OCI-M1 (cell line): ENCODE measurements around the gene LPCAT4.
A peak's percentile ranks its signal among the peaks of the same experiment; 100 is the strongest.
"Not testable (repeated sequence)": the region's sequence is repeated elsewhere in the genome, so short reads cannot be mapped to it uniquely, and the experiment has no call there.

Source experiments
- DNase-seq: peaks from one replicate; lab custom pipeline; 2025; lab: John Stamatoyannopoulos, UW

LPCAT4 gene

DNA sequence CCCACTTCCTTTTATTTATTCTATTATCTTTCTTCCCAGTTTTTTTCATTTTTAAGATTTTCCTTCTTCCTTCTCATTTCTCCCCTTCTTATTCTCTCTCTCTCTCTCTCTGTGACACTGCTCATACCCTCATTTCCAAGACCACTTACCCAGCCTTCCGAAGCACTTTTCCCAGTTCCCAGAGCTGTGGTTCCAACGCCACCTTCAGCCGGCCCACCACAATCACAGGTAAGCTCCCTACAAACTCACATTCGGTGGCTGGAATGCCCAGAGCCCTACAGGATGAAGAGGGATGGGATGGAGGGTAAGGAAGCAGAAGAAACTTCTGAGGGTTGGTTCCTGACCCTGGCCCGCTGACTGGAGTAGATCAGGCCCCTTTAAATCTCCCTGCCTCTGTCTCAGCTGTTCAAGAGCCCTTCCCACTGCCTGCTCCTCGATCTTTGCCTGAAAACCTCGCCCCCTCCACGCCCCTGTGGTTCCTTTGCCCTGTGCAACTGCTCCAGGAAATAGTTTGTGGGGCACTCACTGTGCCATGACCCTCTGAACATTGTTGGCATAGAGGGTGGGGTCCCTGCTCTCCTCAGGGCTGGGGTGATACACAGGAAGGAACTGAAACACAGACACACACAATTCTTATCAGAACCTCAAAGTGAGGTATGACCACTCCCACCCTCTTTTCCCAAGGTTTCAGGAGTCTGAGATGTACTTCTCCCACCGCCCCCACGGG is 4.8 kb downstream of the LPCAT4 start:
- no peak for DNase-seq

DNA sequence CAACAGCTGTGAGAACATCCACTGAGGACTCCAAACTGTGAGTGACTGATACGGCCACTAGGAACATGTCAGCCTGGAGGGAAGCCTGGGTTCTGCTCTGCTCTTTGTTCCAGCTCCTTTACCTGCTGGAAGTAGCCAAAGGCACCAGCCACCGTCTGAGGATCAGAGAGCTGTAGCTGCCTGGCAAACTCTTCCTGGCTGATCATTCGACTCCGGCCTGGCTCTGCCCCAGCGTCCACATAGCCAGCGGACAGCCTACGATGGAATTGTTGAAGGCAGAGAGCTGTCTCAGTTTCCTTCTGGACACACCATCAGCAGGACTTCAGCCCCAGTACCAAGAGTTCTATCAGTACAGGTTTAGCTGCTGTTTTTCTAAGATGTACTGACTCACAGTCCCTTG is 5.7 kb downstream of the LPCAT4 start:
- DNase-seq, result no peak

DNA sequence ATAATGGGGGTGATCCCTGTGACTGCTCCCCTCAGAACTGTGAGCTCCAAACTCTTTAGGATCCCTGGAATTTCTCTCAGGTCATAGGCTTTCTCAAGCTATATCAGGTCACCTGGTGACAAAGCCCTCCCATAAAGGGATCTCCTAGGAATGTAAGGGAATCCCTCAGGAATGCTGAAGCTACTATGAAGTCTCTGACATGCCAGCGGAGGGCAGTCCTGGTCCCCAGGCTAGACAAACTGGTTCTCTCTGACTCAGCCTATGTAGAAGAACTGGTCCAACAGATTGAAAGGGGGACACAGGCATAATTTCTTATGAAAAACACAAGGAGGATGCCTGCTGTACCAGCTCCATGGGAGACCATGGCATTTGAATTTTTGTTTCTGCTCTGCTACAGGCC is 6.7 kb downstream of the LPCAT4 start:
- DNase-seq, result no peak

DNA sequence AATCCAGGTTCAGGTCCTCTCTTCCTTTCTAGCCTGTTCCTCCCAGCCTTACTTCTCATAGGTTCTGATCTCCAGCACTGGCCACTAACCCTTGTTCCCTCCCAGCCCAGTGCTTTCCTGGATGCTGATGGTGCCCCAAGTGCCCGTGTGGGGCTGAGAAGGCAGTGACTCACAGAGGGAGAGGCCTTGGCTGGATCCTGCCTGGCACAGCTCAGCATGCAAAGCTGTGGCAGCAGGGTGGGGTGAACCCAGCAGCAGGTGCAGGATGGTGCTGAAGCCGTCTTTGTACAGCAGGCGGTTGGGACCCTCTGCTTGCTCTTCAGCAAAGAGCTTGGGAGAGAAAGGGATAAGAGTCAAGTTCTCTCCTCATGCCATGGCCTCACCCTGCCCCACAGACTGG is 7.6 kb downstream of the LPCAT4 start:
- no peak for DNase-seq

DNA sequence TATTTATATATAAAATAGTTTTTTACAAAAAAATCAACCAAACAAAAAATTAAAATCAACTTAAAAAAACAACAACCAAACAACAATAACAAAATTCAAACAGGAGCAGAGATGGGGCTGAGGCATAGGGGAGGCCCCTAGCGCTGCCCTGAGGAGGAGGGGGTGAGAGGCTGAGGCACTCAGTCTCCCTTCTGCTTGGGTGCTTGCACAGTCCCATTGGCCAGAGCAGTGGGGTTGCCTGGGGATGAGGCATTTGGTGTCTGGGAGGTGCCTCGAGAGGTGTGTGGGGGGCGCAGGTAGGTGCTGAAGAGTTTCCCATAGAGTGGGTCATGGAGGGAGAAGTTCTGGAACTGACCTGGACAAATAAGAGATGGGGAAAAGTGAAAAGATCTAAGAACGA is 8.0 kb downstream of the LPCAT4 start:
- DNase-seq, result no peak

DNA sequence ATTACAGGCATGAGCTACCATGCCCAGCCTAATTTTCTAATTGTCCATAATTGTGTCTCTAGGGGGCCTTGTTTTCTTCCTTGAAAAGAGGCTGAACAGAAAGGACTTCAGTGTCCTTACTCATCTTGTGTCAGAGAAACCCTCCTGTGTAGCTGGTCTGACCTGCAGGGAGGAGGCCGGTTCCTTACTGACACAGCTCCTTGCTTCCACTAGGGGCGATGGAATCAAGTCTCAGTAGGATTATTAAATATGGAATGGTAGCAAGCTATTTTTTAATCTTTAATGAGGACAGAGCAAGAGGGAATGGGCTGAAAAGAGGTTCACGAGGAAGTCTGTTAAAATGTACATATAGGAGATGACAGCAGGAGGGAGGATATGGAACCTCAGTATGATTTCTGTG is 8.6 kb downstream of the LPCAT4 start:
- peak; percentile 9 for DNase-seq

DNA sequence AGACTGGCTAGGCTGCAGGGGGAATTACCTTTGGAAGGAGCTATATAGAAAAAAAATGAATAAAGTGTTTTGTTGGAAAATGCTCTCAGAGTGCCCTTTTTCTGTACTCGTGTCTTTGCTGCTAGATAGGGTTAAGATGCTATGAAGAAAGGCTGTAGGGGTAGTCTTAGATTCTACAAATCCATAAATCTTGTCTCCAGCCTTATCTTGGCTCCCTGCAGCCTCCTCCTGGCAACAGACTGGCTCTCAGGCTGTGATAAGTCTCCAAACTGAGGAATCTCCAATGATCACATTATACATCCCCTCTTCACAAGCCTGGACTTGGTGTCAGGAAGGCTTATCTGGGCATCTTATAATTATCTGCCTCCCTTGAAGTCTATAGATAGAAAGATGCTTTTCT is 9.3 kb downstream of the LPCAT4 start:
- no peak for DNase-seq

DNA sequence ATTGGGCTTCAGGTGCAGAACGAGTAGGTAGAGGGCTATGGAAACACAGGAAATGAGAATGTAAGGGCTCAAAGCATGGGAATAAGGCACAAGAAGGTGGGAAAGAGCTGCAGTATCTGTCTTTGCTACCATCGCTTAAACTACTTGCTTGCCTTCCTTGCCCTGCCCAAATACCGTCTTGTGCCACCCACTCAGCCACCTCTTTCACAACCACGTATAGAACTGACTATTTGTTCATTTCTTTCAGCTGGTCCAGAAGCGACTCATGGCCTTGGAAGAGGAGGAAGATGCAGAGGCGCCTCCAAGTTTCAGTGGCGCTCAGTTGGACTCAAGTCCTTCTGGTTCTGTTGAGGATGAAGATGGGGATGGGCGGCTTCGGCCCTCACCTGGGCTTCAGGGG is 11.8 kb downstream of the LPCAT4 start:
- no peak for DNase-seq

DNA sequence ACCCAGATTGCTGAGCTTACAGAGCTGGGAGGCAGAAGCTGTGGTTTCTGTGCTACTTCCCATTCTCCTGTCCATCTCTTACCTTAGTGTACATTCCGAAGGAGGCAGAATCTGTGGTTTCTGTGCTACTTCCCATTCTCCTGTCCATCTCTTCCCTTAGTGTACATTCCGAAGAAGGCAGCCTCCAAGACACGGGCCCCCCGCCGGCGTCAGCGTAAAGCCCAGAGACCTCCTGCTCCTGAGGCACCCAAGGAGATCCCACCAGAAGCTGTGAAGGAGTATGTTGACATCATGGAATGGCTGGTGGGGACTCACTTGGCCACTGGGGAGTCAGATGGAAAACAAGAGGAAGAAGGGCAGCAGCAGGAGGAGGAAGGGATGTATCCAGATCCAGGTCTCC is 12.7 kb downstream of the LPCAT4 start:
- no peak for DNase-seq

DNA sequence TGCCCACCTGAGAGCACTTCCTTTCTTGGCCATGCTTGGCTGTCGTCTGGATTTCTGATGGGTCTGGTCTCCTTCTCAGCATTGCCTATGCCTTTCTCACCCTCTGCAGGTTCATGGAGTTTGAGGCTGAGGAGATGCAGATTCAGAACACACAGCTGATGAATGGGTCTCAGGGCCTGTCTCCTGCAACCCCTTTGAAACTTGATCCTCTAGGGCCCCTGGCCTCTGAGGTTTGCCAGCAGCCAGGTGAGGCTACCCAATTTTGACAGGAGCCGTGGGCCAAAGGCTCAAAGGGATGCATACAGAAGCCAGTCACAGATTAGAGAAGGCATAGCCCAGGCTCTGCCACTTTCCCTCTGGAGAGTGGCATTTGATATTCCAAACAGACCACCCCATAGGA is 13.4 kb downstream of the LPCAT4 start:
- DNase-seq, result no peak

DNA sequence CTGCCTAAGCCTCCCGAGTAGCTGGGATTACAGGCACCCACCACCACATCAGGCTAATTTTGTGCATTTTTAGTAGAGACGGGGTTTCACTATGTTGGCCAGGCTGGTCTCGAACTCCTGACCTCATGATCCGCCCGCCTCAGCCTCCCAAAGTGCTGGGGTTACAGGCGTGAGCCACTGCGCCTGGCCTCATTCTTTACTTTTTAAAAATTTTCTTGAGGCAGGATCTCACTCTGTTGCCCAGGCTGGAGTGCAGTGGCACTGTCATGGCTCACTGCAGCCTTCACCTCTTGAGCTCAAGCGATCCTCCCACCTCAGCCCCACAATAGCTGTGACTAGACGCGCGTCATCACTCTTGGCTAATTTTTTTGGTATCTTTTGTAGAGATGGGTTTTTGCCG is 14.0 kb downstream of the LPCAT4 start:
- DNase-seq, result not testable (repeated sequence)

DNA sequence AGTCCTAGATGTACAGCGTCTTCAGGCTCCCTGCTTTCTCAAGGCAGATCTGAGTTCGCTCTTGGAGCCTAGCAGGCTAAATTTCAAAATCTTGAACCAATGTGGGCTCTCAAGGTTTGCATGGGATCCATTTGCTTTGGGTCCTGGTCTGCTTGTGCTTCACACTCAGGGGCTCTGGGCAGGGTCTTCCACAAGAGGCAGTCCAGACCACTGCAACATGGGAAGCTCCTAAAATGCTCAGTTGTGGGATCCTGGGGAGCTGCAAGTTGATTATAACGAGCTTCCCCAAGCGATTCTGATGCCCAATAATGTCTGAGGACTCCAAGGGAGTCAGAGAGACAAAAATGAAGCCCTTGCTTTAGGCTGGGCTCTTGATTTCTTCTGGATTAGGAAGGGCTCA is 17.2 kb downstream of the LPCAT4 start:
- no peak for DNase-seq

DNA sequence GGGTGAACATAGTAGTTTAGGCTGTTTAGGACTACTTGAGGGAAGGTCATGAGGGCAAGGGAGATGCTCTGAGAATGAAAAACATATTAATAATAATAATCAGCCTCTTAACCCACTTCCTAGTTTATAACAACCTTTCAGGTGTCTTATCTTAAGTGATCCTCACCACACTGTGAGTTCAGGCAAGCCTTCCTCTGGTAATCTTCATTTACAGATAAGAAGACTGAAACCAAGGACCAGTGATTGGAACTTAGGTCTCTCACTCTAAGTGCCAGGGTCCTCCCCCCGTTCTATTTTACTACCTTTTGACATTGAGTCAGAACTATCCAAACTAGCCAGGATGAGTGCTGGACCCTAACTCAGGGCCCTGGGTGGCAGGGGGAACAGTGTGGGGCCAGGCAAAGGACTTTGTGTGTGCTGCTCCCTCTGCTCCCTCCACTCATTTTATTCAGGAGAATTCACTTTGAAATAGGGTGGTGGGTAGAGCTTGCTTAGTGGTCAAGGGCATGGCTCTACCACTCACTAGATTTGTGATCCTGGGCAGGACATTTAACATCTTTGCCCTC is 18.2 kb downstream of the LPCAT4 start:
- no peak for DNase-seq

DNA sequence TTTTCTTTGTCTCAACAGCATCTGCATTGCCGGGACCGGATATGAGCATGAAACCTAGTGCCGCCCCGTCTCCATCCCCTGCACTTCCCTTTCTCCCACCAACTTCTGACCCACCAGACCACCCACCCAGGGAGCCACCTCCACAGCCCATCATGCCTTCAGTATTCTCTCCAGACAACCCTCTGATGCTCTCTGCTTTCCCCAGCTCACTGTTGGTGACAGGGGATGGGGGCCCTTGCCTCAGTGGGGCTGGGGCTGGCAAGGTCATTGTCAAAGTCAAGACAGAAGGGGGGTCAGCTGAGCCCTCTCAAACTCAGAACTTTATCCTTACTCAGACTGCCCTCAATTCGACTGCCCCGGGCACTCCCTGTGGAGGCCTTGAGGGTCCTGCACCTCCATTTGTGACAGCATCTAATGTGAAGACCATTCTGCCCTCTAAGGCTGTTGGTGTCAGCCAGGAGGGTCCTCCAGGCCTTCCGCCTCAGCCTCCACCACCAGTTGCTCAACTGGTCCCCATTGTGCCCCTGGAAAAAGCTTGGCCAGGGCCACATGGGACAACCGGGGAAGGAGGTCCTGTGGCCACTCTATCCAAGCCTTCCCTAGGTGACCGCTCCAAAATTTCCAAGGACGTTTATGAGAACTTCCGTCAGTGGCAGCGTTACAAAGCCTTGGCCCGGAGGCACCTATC is 18.9 kb downstream of the LPCAT4 start:
- no peak for DNase-seq

DNA sequence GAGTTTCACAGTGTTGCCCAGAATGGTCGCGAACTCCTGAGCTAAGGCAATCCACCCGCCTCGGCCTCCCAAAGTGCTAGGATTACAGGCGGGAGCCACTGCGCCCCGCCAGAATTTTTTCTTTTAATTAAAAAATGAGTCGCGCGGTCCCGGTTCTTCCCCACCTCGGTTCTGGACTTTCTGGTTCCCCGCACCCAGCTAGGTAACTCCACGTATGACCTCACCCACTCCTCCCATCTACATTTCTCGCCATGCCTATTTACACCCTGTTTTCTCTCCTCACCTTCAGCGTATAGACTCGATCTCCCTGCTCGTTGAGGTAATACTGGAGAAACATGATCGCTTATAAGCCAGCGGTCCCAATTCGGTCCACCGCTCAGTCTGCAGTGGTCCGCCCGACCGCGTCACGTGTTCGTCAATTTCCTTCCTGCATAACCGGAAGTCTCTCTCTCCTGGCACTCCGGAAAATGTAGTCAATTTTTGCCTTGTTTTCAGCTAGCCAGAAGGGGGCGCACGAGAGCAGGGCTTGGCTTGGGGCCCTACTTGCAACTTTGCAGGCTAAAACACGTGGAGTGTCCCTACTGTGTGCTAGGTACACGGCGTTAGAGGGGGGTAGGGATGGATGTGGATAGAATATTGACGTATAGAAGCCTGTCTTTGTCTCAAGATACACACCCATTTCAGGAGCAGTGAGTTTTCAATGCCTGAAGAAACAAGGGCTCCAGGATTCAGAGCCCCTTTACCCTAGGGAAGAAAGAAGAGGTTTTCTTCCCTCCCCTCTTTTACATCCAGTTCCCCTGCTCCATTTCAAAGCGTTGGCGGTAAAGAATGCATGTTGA is 24.0 kb downstream of the LPCAT4 start, which contains the start of the genes NOP10 and NUTM1:
TSS of gene NOP10 (minus strand) at position 400 of the 839 bp plus-strand sequence. CDS start at position 337, 63 bp downstream.
TSS of gene NUTM1 (plus strand) at position 579 of the 839 bp plus-strand sequence. CDS start 382 bp downstream, outside the sequence.
- DNase-seq, result peak; percentile 94

DNA sequence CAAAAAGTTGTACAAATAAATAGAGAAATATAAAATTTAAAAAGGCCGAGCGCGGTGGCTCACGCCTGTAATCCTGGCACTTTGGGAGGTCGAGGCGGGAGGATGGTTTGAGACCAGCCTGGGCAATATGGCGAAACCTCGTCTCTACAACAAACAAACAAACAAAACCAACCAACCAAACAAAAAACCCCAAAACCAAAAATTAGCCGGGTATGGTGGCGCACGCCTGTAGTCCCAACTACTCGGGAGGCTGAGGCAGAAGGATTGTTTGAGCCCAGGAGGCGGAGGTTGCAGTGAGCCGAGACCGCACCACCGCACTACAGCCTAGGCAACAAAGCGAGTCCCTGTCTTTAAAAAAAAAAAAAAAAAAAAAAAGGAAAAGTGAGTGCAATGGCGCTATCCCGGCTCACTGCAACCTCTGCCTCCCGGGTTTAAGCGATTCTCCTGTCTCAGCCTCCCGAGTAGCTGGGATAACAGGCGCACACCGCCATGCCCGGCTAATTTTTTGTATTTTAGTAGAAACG is 24.7 kb downstream of the LPCAT4 start:
- DNase-seq, result peak; percentile 45

DNA sequence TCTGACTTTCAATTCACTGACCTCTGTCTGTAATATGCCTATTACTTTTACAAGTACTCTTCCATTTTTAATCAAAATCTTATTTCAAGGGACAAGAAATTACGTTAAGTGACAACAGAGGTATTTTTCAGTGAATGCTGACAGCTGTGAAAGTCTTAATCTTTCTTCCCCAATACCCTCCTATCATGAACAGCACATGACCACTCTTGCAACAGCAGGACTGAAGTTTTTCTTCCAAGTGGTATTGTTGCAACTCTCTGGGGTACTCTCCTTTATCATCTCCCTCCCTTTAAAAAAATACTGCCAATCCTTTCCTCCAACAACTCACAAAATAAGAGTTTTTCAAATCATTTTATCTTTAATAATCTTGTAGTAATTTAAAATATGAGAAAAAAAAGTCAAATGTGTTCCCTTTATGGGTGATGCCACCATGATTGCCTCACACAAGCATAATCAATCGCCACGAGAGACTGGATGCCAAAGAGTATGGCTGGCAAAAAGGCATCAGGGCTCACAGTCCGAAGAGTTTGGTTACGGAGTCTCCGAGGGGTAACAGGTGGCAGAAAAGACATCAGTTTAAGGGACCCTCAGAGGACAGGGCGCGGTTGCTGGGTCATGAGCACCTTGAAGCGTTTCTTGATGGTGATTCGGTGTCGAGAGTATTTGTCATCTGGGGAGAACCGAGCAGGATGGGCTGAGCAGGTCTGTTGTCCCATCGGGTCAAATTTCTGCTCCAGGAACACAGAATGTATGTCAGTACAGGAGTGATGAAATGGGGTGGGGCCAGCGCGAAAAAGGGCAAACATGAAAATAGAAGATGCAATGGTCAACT is 25.4 kb downstream of the LPCAT4 start:
- DNase-seq, result no peak

DNA sequence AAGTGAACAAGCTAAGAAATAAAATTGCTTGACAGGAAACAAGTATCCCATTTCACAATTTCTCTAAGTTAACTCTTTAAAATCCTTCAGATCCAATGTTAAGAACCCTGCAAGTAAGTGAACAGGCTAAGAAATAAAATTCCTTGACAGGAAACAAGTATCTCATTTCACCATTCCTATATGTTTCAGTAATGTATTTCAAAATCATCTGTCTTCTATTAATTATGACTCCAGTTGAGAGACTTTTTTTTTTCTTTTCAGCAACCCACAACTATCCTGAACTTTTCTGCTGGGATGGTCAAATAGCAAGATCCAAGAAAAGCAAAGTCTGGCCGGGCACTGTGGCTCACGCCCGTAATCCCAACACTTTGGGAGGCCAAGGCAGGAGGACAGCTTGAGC is 27.1 kb downstream of the LPCAT4 start:
- no peak for DNase-seq

DNA sequence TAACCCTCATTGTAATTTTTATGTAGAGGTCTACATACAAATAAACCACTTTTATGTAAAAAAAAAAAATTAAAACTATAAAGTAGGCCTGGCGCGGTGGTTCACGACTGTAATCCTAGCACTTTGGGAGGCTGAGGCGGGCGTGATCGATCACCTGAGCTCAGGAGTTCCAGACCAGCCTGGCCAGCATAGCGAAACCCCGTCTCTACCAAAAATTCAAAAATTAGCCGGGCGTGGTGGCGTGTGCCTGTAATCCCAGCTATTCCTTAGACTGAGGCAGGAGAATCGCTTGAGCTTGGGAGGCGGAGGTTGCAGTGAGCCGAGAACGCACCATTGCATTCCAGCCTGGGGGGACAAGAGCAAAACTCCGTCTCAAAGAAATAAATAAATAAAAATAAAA is 28.6 kb downstream of the LPCAT4 start:
- DNase-seq, result no peak

DNA sequence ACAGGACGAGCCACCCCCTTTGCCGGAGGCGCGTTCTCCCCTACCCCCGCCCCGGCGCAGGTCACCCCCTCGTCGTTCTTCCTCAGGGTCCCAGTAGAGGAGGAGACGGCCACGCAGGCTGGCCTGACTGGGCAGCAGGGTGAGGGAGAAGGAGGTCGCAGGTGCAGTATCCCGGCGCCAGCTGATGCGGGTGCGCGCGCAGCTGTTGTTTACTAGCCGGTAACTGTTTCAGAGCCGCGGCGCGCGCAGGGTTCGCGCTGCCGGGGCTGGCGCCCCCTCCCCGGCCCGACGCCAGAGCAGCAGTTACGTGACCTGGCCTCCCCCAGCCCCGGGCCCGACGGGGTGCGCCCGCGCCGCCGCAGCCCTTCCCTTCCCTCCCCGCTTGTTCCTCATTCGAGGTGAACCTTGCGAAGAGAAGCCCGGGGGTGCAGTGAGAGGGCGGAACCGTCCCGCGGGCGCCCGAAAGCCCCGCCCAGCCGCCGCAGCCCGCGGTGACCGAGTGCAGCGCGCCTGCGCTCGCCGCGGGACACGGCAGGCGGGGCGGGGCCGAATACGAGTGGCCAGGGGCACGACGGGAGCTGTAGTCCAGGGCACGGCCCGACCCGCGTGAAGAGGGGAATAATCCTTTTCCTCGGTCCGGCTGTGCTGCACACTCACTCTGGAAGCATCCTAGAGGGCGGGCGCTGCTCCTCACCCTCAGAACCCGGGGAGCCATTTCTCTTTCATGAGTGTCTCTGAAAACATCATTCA is 29.3 kb downstream of the LPCAT4 start, which contains the start of gene SLC12A6:
TSS of gene SLC12A6 (minus strand) at position 225 of the 750 bp plus-strand sequence. CDS start 1,101 bp downstream, outside the sequence.
- peak; percentile 96 for DNase-seq
